HEK293T (cell line): ENCODE results near the gene RXRG.

Experiments
- BHLHE40 ChIP-seq: fragments of 450-650 bp; IDR thresholded peaks from 2 replicates; pipeline ENCODE4 v1.6.1; 2016; ENCODE audit warnings: mild to moderate bottlenecking, moderate library complexity, borderline replicate concordance
- FOXK2 ChIP-seq: fragments of 450-650 bp; IDR thresholded peaks from 2 replicates; pipeline ENCODE4 v1.6.1; 2016; ENCODE audit warnings: mild to moderate bottlenecking
- FOXM1 ChIP-seq: fragments of 450-650 bp; IDR thresholded peaks from 2 replicates; pipeline ENCODE4 v1.6.1; 2017; ENCODE audit warnings: mild to moderate bottlenecking, borderline replicate concordance
- LEF1 ChIP-seq: fragments of 450-650 bp; IDR thresholded peaks from 2 replicates; pipeline ENCODE4 v1.6.1; 2017; ENCODE audit warnings: mild to moderate bottlenecking, borderline replicate concordance
- NFRKB ChIP-seq: fragments of 450-650 bp; IDR thresholded peaks from 2 replicates; pipeline ENCODE4 v1.6.1; 2016; ENCODE audit warnings: mild to moderate bottlenecking, moderate library complexity
- TARDBP ChIP-seq: fragments of 450-650 bp; IDR thresholded peaks from 2 replicates; pipeline ENCODE4 v1.6.1; 2016
- ZNF384 ChIP-seq: fragments of 450-650 bp; IDR thresholded peaks from 2 replicates; pipeline ENCODE4 v1.6.1; 2016

DNA sequence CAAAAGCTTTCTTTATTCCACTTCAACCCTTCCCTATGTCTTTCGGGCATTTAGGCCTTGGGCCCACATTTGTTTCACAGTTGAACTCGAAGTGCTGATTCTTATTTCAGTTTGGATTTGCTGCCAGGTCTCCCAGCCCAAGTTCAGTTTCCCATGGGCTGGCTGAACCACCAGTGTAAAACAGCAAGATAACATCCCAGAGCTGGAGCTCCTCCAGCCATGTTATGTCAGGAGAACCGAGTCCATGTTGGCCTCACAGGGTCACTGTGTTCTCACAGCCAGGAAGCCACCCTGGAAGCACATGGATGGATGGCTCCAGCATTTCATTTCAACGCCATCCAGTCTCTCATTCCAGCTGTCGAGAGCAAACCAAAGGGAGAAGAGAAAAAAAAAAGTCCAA lies 45.2 kb upstream of the RXRG start:
- no peak for TF ChIP-seq TARDBP
- no peak for TF ChIP-seq LEF1
- TF ChIP-seq BHLHE40: no peak
- TF ChIP-seq FOXK2: no peak
- TF ChIP-seq FOXM1: no peak
- no peak for TF ChIP-seq ZNF384
- no peak for TF ChIP-seq NFRKB
